CD4-positive, alpha-beta T cell treated with Interferon gamma for 1 hour (primary cell): ENCODE measurements around the gene SLC38A4.
"Not testable (repeated sequence)": the region's sequence is repeated elsewhere in the genome, so short reads cannot be mapped to it uniquely, and the experiment has no call there.

Source experiments
- DNase-seq: peaks from one replicate; pipeline ENCODE4 v3.0.0-alpha.2; 2020

SLC38A4 gene, protein sequence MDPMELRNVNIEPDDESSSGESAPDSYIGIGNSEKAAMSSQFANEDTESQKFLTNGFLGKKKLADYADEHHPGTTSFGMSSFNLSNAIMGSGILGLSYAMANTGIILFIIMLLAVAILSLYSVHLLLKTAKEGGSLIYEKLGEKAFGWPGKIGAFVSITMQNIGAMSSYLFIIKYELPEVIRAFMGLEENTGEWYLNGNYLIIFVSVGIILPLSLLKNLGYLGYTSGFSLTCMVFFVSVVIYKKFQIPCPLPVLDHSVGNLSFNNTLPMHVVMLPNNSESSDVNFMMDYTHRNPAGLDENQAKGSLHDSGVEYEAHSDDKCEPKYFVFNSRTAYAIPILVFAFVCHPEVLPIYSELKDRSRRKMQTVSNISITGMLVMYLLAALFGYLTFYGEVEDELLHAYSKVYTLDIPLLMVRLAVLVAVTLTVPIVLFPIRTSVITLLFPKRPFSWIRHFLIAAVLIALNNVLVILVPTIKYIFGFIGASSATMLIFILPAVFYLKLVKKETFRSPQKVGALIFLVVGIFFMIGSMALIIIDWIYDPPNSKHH

DNA sequence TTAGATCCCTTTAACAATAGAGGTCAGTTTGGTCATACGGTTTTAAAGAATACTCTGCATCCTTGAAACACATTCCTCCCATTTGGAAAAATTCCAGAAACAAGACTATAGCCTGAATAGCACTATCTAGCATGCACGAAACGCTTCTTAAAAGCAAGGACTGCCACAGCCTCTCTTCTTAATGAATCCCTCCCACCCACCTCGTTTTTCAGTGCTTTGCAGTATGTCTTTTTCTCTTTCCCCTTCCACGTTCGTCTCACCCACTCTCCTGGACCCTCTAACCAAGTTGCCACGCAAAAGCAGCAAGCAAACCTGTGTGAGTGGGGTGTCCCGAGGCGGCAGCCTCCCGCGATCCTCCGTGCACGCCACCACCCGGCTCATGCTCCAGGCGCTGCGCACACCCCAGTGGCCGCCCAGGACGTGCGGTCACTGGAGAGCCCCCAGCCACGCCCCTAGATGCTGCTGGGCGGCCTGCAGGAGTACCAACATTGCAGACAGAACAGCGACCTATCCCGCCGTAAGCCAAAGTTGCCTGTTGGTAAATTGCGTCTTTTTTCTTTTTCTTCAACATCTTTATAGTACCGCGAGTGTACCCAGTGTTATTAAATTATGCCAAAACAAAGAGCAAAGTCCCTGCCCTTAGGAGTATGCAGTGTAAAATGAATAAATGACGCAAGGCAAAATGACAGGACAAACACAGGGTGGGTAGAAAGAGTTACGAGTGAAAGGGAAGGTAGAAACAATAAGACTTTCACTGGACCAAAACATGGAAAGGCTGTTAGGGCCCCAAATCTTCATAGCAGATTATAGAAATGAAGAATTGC lies at the start of gene SLC38A4:
Gene SLC38A4, minus strand, starts transcription at position 407 of the 824 bp plus-strand sequence. CDS start 32,926 bp downstream, outside the sequence.
- no peak for DNase-seq

DNA sequence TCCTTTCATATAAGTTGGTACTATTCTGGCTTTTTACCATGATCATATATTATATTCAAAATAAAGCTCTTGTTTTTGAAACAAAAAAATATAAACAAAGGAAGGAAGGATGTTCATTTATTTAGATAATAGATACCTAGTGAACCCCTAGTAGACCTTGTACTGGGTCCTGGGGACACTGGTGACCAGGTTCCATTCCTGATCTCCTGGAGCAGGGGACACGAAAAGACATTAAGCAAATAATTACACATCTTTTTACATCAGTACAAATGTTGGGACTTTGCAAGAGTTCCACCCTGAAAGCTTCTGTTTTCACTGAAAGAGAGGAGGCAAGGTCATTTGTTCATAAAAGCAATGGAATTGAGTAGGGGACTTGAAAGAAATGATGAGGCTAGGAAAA lies 49.3 kb upstream of the SLC38A4 start:
- no peak for DNase-seq

DNA sequence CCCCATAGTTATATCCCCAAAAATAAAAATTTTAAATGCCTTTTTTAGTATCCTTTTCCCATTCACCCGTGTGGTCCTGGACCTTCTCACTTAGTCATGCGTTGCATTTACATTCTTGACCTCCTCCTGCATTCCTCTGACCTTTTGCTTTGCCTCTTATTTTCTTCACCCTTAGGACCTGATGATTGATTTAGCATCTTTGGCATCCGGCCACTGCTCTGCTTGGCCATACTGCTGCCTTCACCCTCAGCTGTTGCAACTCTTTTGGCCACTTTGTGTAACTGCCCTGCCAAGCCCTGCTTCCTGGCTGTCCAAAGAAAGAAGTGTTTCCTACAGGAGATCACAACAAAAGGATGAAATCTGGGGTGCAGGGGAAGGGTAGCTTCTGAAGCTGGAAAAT lies 48.8 kb upstream of the SLC38A4 start:
- no peak for DNase-seq

DNA sequence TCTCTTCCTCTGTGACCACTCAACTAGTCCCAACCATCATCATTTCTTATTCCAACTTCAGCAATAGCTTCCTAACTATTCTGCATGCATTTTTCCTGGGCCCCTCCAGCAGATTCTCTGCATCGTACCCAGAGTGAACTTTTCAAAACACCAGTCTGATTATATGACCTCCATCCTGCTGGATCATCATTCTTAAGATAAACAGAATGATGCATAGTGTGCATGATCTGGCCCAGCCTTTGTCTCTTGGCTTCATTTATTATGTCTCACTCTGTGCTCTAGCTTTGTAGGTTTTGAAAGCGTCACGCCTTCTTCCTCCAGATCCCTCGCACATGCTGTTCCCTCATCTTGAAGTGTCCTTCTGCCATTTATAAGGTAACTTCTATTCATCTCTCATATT lies 46.3 kb upstream of the SLC38A4 start:
- DNase-seq, result no peak

DNA sequence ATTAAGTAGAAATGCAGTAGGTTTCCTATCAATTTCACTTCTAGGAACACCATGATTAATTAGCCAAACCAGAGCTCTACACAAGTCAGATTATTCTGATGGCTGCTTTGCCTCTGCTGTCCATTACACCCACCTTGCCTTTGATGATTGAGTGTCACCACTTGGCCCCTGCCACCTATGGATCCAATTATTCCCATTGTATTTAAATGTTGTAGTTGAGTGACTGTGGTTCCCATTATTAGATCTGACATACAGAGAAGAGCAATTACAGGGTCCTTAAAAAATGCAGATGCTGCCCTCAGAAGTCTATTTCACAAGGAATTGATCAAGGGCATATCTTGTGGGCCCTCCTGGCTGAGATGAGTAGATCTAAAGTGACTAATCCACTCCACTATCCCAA lies 39.5 kb upstream of the SLC38A4 start:
- DNase-seq, result no peak

DNA sequence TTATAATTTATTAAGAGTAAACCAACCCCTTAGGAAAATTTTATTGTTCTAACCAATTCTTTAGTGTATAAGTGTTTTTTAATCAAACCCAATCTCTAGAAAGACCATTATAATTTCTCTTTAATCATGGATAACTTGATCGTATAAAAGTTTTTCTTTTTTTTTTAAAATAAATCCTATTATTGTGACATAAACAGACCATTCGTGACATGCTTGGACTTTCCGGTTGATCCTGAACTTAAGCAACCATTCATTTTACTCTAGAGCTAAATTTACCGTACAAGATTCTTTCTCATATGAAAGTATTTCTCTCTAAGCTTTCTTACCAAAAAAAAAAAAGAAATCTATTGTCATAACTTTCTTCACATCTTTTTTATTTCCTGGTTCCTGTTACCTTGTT lies 32.6 kb upstream of the SLC38A4 start:
- no peak for DNase-seq

DNA sequence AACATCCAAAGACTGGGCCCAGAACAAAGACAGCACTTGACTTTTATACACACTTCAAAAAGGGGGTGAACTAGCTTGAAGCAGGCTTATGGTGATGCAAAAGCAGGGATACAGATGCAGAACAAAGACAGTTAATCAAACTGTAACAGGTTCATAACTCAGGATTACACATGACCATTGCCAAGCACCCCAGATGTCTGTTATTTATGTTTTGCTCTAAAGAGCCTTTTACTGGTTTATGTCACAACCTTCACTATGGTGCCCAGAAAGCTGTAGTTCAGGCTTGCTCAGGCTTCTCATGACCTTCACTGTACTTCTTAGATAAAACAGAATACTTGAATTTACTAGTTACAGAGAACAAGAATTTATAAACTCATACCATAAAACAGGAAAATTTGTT lies 31.7 kb upstream of the SLC38A4 start:
- no peak for DNase-seq

DNA sequence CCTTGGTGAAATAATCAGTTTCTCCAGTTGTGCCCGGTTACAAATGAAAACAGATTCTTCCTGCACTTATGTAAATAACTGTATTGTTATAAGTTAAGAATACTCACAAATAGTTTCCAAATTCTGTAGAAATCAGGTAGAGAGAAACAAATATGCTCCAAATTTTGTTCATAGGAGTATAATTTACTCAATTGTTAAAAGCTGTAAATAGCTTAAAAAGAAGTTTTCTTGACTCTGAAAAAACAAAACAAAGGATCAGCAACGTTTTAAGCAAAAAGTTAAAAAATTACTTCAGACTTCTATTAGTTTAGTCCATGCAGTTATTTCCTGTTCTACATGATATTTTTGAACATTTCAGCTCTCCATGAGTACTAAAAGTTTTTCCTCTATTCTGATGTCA lies 30.0 kb upstream of the SLC38A4 start:
- DNase-seq, result no peak

DNA sequence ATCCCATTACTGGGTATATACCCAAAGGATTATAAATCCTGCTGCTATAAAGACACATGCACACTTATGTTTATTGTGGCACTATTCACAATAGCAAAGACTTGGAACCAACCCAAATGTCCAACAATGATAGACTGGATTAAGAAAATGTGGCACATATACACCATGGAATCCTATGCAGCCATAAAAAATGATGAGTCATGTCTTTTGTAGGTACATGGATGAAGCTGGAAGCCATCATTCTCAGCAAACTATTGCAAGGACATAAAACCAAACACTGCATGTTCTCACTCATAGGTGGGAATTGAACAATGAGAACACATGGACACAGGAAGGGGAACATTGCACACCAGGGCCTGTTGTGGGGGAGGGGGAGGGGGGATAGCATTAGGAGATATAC lies 28.4 kb upstream of the SLC38A4 start:
- DNase-seq, result not testable (repeated sequence)

DNA sequence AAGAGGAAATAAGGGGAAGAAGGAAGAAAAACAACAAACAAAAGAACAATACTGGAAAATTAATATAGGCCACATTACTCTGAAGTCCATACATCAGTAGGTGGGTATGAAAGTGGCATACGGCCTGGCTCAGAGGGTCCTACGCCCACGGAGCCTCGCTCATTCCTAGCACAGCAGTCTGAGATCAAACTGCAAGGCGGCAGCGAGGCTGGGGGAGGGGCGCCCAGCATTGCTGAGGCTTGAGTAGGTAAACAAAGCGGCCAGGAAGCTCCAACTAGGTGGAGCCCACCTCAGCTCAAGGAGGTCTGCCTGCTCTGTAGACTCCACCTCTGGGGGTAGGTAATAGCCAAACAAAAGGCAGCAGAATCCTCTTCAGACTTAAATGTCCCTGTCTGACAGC lies 23.0 kb upstream of the SLC38A4 start:
- DNase-seq, result not testable (repeated sequence)

DNA sequence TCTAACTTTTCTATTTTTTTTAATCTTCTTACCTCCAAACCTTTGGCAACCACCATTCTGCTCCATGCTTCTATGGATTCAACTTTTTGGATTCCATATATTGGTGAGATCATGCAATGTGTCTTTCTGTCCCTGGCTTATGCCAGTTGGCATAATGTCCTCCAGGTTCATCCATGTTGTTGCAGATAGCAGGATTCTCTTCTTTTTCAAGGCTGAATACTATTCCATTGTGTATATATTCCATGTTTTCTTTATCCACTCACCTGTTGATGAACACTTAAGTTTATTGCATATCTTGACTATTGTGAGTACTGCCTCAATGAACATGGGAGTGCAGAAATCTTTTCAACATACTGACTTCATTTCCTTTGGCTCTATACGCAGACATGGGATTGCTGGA lies 21.2 kb upstream of the SLC38A4 start:
- DNase-seq, result no peak

DNA sequence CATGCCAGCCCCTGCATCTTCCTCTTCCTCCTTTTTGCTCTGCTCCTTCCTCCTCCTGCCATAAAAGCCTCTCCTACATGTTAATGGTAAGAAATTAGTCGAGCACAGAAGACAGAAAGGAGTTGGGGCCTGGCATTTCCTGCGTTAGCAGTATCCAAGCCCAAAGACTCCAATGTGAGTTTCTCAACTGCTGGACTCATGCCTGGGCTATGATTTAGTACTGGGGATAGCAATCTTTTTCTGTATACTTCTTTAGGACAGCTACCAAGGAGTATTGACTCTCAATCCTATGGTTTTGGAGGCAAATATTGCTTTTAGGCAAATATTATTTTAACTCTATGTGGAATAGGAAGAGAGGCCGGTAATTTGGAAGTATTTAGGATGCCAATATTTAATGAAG lies 18.0 kb upstream of the SLC38A4 start:
- DNase-seq, result no peak

DNA sequence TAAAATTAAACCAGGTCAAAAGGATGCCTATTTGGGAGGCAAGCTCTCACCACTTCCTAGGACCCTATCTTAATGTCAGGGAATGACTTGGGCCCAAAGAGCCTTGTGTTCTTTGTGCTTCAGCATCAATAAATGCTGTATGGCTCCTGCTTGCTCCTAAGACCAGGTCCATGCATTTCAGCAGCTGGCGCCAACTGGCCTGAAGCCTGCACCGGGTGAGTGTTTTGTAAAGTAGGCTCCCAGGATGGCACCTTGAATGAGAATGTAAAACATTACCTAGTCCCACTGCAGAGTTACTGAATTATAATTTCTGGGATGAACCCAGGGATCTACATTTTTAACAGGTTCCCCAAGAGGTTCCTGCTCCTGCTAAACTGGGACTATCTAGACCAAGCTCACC lies 16.1 kb upstream of the SLC38A4 start:
- DNase-seq, result no peak

DNA sequence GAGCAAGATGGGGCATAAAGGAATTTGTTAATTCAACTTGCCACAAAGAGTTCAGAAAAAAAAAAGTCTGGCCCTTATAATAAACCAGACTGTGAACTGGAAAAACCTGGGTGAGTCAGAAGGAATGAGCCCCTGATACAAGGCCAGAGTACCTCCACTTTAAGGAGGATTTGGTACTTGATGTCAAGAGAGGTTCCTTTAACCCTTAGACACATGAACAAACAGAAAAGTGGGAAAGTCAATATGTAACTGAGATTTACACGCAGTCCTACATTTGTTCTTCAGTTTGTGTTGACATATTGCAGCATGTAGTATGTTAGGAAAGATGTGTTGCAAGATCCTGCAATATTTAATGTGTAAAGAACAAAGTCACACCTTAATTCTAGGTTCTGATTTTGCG lies 14.2 kb upstream of the SLC38A4 start:
- no peak for DNase-seq

DNA sequence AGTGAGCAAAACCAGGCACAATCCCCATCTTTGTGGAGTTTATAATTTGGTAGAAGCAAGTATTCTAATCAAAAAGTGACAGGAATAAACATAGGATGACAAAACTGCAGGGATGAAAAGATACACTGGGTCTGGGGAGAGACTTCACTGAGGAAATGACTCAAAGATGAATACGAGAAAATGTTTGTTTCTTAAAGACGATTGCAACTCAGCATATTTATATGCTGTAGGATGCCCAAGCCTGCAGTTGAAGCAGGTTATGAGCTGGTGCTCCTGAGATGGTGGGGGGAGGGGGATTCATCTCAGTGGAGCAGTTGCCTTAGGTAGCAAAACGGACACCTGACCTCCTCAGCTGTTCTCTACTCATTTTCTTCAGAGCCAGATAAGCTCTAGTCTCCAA lies 13.4 kb upstream of the SLC38A4 start:
- DNase-seq, result no peak

DNA sequence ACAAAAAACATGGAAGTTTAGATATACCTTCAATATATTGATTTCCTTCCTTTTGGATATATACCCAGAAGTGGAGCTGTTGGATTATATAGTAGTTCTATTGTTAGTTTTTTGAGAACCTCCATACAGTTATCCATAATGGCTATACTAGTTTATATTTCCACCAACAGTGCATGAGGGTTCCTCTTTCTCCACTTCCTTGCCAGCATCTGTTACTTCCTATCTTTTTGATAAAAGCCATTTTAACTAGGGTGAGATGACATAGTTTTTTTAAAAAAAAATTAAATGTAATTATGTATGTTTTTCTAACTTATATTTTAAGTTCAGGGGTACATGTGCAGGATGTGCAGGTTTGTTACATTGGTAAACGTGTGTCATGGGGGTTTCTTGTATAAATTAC lies 10.0 kb upstream of the SLC38A4 start:
- no peak for DNase-seq

DNA sequence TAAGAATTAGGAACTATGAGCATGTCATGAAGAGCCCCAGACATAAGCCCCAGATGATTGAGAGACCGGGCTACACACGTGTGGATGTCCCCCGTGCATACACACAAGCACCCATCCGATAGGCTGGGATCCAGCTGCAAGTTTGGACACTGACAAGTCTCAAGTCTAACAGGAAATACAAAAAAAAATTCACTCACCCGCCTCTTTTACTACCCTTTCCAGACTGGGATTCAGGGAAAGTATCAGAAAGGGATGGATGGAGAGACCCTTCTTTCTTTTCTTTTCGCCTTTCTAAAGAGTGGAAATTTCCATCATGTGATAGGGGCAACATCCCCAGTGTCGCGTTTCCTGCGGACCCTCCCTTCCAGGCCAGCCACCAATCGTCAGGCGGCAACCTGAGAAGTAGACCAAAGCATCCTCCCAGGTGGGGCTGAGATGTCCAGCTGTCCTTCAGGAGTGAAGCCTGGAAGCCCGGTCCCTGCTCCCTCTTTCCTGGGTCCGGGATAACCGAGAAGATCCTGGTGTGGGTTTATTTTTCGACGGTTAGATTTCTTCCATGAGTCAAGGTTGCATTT lies 6.4 kb upstream of the SLC38A4 start:
- DNase-seq, result no peak

DNA sequence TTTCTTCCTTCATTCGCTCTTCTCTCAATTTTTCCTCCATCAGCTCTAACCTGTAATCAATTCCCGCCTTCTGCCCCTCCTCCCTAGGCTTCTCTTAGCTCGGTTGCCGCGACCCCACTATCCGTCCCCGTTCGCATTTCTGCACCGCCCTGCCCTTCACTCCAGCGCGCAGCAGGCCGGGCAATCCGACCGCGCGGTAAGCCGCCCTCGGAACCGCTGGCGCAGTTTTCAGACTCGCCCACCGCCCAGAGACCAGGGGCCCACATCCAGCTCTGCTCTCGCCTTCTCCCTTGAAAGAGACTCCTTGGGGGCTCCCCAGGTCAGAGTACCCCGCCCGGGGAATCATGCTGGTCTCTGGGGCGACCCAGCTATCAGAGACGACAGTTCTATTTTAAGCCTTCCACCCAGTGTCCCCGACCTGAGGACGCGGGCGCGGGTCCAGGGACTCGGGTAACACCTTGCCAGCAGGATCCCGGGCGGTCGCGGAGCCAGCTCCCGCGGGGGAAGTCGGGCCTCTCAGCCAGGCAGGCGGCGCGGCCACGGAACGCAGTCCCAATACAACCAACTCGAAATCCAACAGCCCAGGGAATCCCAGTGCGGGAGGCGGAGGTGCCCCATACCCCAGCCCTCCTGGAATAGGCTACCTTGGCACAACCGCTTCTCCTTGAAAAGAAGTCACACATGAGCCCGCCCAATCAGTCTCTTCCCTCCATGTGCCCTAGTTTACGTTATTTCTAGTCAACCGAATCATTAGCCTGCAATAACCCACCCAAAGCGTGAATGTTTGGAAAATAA lies 5.7 kb upstream of the SLC38A4 start:
- no peak for DNase-seq

DNA sequence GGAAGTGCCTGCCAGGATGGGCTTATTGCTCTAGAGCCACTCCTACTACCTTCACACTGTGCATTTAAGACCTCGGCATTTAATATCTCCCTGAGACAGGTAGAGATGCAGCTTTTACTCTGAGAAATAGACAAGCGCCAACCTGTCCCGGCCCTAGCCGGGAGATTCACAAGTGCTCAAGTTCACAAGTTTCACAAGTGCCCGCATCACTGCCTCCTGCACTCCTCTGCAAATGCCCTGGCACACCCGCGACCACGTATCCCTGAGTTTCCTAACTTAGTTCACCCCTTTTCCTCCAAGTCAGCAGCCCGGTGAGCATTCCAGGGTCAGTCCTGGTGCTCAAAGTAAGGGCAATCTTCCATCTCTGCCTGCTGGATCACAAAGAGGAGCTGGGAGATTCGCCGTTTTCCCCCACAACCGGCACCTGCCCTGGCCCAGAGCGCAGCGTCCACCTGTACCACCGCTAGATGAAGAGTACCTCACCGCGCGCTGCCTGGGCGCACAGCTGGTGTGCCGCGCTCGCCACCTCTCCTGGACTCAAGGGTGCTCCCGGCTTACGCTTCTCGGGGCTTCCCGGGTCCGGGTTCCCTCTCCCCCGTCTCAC lies 5.0 kb upstream of the SLC38A4 start:
- DNase-seq, result no peak

DNA sequence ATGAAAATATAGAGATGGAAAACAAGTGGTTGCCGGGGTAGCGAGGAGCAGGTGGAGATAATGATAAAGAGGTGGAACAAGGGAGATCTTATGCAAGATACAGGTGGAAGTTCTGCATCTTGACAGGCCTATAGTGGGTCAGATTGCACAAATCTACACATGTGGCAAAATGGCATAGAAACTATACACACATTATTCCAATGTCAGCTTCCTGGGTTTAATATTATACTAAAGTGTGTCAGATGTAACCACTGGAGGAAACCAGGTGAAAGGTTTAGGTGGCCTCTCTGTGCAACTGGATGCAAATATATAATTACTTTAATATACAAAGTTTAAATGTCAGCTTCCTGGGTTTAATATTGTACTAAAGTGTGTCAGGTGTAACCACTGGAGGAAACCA lies 1.1 kb downstream of the SLC38A4 start:
- DNase-seq, result no peak

DNA sequence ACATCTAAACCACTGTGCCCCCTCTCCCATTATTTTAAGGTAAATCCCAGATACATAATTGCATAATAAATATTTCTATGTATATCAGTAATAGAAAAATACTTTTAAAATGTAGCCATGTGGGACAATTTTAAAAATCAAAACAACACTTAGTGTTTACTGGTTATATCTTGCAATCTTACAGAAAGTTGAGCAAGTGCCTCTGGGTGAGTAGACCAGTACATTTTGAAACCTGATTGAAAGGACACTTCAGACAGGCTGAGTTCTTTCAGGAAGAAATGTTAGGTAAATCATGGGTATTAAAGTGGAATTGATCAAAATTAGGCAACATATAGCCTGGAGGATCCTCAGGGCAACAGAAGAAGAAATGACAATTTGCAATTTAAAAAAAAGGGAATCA lies 7.2 kb downstream of the SLC38A4 start:
- DNase-seq, result no peak

DNA sequence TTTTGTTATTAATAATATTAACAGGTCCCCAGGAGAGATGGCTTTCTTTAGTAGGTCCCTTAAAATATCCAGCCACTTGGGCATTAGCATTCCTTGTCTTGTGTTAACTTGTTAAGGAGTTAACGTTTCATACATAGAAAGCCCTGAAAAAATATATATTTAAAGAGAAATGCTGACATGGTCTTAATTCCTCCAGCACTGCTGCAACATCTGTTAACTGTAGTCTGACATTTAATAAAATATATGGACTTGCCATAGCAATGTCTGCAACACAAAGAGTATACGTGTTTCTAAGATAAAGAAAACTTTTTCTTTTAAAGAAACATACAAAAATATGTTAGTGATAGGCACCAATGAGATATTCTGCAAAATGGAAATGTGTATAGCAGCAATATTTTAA lies 10.0 kb downstream of the SLC38A4 start:
- DNase-seq, result no peak
